HG03469 (cell line): ENCODE measurements around the gene RENBP.
A peak's percentile ranks its signal among the peaks of the same experiment; 100 is the strongest.
"Not testable (repeated sequence)": the region's sequence is repeated elsewhere in the genome, so short reads cannot be mapped to it uniquely, and the experiment has no call there.

Experiments
- ATAC-seq: cut with Tn5 transposase; IDR thresholded peaks from one replicate; pipeline ENCODE4 v1.9.1; 2021; ENCODE audit warnings: mild to moderate bottlenecking, moderate library complexity, moderate number of reproducible peaks; ENCODE audit not compliant: unreplicated experiment

Gene RENBP

DNA sequence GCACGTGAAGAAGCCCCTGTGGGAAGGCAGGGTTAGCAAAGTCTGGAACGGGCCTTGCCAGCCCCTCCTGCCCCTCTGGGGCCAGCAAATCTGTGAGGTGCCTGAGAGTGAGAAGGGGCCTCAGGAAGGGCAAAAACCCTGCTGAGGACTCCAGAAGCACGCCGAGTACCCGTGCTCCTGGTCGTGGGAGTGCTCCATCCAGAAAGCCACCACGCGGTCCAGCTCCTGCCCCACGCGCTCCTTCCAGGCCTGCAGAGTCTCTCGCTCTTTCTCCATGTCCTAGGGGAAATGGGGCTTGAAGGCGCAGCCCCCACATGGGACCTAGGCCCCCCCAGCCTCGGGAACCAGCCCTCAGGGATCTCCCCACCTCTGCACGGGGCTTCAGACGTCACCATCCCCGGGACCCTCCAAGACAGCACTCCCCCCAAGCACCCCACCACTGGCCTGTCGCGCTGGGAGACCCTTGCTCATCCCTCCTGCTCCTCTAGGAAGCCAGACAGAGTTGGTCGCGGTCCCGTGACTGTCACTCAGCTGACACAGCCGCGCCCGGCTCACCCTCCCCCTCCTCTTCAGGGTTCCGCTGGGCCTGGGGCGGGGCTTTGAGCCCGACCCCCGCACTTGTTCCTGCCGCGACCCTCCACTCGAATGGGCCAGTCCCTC, at the start of gene RENBP:
Gene RENBP (minus strand): TSS at position 504 of the 660 bp plus-strand sequence. CDS start 33 bp downstream, at position 471.
- ATAC-seq = no peak

DNA sequence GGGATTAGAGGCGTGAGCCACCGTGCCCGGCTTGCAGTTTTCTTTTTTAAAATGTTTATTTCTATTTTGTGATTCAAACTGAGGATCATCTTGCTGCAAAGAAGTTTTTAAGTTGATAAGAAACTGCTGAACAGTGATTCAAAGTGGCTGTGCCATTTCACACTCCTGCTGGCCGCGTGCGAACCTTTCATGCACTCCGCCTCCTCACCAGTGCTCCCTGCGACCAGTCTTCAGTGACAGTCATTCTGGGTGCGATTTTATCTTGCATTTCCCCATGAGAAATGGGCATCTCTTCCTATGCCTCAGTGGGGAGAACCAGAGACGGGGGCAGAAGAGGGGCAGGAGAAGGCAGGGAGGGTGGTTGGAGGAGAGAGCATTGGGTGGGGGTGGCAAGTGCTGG, 49.5 kb upstream of the RENBP start:
- no peak for ATAC-seq

GRCh38 chrX:153993079-153993478, 48.6 kb upstream of the RENBP start:
- ATAC-seq = no peak

DNA sequence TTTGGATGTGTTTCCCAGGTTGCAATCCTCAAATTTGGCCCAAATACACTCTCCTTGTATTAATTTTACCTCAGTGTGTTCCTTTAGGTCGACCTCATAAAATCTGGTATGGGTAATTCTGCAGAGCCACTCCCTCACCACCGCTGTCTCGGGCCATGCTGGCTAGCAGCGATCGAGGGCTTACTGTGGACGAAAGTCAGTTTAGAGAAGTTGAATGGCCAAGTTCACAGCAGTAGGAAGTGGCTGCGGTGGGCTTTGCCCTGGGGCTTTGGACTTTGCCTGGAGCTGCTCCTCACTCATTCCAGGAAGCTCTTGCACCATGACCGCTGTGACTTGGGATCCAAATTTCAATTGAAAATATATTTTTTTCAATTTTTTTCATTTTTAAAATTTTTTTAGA, 47.7 kb upstream of the RENBP start:
- ATAC-seq = no peak

GRCh38 chrX:153991013-153991580, 46.7 kb upstream of the RENBP start:
- no peak for ATAC-seq

GRCh38 chrX:153989973-153990655, 45.7 kb upstream of the RENBP start:
- ATAC-seq = no peak

DNA sequence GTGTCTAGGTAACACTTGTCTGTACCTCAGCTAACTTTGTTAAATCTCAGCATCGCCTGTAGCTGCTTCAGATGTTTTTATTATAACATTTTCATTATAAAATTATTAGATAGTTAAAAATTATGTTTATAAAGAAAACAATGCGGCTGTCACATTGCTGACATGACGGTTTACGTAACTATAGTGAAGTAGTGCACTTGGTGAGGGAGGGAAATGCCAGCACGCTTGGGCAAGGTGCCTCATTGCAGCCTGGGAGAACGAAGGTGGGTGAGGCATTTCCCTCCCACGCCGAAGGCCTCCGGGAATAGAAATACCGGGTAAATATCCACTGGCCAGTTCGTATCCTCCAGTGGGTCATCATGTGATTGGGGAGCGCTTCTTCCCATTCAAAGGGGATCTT, 44.0 kb upstream of the RENBP start:
- no peak for ATAC-seq

DNA sequence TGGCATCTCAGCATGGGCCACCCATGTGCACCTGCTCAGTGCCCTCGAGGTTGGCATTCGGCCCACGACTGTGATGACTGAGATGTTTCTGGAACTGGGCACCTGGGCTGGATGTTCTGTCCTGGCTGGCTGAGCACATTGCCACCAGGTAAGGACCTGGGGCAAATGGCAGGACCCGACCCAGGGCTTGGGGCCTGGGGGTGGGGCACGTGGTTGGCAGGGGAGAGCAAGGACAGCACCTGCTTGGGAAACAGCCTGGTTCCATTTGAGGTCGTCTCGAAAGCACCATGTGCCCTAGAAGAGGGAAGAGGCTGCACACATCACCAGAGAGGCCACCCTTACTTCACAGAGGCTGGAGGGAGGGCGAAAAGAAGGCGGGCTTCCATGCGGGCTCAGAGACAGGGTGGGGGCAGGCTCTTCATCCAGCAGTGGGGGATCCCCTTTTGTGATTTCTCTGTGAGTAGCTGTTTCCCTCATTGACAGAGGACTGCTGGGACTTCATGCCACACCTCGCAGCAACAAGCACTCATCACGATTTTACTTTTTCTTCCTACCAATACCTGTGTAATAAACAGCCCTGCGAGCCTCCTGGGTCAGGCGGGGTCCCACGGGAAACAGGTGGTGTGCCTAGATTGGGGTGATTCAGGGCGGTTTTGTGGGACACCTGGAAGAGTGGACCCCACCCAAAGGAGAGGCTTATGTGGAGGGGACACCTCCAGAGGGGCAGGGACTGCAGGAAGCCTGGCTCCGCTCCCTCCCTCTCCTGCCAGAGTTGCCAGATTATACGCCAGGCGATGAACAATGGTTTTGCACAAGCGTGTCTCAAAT, 40.1 kb upstream of the RENBP start:
- no peak for ATAC-seq

DNA sequence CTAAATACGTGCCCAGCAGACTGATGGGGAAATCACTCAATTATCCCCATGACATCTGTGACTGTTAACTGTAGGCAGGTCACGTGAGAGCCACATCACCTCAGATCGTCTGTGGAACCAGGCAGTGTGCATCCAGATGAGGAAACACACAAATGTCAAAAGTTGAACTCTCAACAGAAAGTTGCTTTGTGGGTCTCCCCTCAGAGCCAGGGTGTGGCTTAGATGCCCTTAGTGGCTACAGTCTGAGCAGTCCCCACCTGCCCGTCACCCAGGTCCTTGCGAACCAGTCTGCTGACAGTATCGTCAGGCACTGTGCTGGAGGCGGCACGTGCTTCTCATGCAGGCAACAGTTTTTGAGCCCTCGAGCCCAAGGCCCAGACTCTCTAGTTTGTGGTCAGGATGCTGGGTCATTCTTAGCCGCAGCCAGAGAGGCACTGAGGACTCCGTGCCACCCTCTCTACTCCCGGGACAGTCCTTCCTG, 38.9 kb upstream of the RENBP start:
- no peak for ATAC-seq

DNA sequence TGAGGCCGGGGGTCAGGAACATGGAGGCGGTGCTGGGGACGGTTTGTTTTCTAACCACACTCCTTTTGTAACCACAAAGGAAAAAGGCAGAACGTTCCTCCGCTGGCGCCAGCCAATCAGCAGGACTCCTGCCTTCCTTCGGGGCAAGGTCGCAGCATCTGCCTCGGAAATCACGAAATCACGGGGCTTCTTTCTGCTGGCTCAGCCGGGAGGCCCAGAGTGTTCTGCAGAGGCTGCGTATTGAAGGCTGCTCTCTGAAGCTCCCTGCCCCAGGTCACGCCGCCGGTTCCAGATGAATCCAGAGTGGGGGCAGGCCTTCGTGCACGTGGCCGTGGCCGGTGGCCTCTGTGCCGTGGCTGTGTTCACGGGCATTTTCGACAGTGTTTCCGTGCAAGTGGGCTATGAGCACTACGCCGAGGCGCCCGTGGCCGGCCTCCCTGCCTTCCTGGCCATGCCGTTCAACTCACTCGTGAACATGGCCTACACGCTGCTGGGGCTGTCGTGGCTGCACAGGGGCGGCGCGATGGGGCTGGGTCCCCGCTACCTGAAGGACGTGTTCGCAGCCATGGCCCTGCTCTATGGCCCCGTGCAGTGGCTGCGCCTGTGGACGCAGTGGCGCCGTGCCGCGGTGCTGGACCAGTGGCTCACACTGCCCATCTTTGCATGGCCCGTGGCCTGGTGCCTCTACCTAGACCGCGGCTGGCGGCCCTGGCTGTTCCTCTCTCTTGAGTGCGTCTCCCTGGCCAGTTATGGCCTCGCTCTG, 37.5 kb upstream of the RENBP start:
- no peak for ATAC-seq

DNA sequence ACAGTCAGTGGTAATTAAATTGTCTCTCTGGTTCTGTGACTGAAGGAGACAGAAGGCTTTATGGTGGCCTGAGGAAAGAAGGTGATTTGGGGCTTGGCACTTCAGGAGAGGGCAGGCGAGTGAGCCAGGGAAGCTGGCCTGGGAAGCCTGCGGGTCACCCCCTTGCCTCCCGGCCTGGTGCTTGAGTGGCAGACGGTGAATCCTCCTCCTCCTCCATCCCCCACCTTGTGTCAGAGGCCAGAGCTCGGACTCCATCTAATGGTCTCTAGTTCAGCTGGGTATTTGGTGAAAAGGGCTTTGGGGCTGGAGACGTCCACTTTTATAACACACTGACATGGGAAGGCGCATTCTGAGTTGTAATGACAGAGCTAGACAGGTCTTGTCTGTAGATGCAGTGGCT, 36.8 kb upstream of the RENBP start:
- ATAC-seq = no peak

DNA sequence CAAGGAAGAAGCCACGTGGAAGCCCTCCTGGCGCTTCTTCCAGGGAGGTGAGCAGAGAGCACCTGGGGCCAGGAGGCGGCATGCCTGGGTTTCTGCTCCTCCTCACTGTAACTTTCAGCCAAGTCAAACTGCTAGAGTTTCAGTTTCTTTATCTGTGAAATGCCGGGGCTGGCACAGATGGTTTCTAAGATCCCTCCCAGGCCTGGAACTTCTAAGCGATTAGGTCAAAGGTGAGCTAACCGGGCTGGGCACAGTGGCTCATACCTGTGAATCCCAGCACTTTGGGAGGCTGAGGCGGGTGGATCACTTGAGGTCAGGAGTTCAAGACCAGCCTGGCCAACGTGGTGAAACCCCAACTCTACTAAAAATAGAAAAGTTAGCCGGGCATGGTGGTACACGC, 36.0 kb upstream of the RENBP start:
- not testable (repeated sequence) for ATAC-seq

- ATAC-seq = no peak
These were observed 30.4 kb upstream of the RENBP start for GRCh38 chrX:153974726-153975286.

DNA sequence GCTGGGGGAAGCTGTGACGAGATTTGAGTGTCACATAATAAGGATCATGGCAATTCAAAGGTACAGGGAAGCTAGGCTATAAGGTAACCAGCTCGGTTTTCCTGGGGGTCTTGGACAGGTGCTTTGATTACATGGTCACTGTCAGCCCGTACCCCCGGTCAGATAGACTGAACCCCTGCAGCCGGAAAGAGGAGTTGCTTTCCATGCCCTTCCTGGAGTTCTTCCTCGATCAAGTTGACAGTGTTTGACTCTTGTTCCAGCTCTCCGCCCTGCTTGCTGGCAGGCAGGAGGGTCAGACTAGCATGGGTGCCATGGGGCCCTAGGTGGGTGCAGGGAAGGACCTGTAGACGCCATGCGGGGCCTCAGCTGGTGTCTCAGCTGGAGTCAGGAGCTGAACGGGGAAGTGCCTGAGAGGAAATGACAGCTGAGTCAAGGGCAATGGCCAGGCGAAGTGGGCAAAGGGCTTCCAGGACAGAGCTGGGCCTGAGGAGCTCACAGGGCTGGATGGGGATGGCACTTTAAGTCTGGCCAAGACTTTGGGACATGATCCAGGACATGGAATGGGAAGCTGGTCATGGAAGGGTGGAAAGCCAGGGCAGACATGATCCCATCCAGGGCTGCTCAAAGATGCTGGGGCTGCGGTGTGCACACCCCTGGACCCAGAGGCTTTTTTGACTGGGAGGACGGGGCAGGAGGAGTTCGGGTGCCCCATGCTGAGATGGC, 29.7 kb upstream of the RENBP start:
- no peak for ATAC-seq

GRCh38 chrX:153973127-153974002, 28.9 kb upstream of the RENBP start:
- ATAC-seq = no peak

DNA sequence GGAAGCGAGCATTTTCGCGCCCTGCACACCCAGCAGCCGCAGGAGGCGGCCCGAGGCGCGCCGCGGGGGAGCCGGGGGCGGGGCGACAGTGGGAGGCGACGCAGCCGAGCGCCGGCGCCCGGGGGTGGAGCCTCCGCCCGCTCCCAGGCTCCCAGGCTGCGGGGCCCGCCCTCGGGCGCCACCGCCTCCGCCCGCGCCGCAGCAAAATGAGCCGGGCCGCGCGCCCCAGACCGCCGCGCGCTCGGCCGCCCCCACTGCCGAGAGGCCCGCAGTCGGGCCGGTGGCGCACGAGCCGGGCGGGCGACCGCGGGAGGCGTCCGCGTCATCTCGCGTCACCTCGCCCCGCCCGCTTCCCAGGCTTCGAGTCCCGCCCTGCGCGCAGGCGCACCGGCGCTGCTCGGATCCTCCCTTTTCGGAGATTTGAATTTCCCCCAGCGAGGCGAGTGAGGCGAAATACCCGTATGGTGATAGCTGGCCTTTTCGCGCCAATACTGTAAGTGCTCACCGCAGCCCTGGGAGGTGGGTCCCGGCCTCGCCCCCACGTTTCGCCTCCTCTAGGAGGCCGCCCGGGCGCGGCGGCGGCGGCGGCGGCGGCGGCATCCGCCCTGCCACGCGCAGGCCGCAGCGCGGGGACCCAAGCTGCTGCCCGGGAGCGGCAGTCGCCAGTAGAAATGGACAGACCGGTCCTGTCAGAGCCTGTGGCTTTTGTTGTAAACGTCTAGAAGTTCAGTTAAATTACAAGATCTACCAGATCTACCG, 28.1 kb upstream of the RENBP start, which contains the start of gene TMEM187:
Gene TMEM187 (plus strand): TSS at position 387 of the 759 bp plus-strand sequence. CDS start 9,309 bp downstream, outside the sequence.
- ATAC-seq = peak; percentile 28

GRCh38 chrX:153971450-153972367, 27.3 kb upstream of the RENBP start, which contains the start of gene HCFC1:
Gene HCFC1 (minus strand): TSS chrX:153971818. CDS start chrX:153970840, 978 bp downstream.
- peak; percentile 22 for ATAC-seq
